ENCODE measurements around the gene ITPK1.

- TF ChIP-seq ZNF335 (tag by site-specific recombination; conservative IDR thresholded peaks at IDR 0.05) (no peak), ZBTB21 (tag by site-specific recombination; IDR thresholded peaks at IDR 0.05) (no peak), TSHZ1 (tag by site-specific recombination; IDR thresholded peaks at IDR 0.05; ENCODE audit: borderline replicate concordance) (no peak), CTCF (tag by site-specific recombination; IDR thresholded peaks at IDR 0.05) (no peak), ZNF24 (tag by site-specific recombination; IDR thresholded peaks at IDR 0.05) (no peak), PRDM6 (tag by site-specific recombination; IDR thresholded peaks at IDR 0.05) (no peak), FEZF1 (tag by site-specific recombination; IDR thresholded peaks at IDR 0.05) (no peak), ZFP37 (tag by site-specific recombination; IDR thresholded peaks at IDR 0.05) (no peak), ZXDB (tag by site-specific recombination; IDR thresholded peaks at IDR 0.05) (no peak), PBX3 (CRISPR knock-in tag; IDR thresholded peaks at IDR 0.05) (no peak)
- TF ChIP-seq, protein P1, sequence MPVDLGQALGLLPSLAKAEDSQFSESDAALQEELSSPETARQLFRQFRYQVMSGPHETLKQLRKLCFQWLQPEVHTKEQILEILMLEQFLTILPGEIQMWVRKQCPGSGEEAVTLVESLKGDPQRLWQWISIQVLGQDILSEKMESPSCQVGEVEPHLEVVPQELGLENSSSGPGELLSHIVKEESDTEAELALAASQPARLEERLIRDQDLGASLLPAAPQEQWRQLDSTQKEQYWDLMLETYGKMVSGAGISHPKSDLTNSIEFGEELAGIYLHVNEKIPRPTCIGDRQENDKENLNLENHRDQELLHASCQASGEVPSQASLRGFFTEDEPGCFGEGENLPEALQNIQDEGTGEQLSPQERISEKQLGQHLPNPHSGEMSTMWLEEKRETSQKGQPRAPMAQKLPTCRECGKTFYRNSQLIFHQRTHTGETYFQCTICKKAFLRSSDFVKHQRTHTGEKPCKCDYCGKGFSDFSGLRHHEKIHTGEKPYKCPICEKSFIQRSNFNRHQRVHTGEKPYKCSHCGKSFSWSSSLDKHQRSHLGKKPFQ (tag by site-specific recombination; IDR thresholded peaks at IDR 0.05): no peak
Observed at GRCh38 chr14:92903359-92903758, 212.4 kb downstream of the ITPK1 start.
